HG03139 (cell line): Measurements from ENCODE around the gene DACT1.

Source experiments
- ATAC-seq: cut with Tn5 transposase; IDR thresholded peaks from one replicate; pipeline ENCODE4 v1.9.1; 2021; ENCODE audit not compliant: unreplicated experiment

The DACT1 gene

DNA sequence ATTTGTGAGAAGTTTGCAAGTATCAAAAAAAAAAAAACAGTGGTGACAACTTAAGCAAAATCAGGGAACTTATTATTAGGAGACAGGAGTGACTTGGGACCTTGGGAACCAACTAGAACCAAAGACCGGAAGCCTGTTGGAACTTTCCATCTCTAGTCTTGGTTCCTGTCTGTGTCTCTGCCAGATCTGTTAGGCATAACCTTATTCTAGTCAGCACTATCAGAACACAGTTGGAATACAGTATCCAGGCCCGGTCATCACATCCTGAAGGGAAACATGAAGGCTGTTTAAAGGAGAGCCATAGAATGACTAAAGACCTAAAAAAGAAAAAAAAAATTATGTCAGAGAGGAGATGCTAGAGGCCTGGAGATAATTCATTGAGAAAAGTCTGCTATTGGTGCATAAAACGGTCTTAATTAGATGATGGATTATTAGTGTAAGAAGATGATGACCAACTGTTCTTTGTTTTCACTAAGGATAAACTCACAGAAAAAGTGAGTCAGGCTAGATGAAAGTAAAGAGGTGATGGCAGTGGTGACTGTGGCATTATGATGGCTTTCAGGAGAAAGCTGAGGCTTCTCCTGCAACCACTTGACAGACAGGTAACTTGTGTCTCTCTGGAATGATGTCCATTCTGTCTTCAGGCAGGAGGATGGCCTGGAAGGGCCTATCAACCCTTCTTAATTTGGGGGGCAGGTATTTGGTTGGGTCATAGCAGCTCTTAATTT lies 28.2 kb downstream of the DACT1 start:
- ATAC-seq, result no peak

- no peak for ATAC-seq
Measured at GRCh38 chr14:58666737-58667136, 29.0 kb downstream of the DACT1 start.

DNA sequence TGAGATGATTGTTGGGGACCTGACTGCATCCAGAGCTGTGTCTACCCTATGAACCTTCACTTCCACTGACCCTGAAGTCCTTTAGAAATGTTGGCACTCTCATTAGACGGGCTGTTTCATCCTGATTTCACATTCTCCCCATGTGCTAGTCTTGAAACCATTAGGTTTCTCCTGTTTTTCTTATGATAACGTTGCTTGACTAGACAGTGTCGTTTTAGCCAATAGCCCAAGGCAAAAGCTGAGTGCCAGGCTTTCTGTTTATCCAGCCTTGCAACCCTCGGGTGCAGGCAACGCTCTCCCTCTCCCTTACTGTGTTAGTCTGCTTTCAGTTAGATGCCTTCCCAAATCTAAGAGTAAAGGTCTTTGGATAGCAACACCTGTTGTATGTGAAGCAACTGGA lies 30.1 kb downstream of the DACT1 start:
- ATAC-seq, result no peak

- ATAC-seq, result no peak
Measured at GRCh38 chr14:58668848-58669480, 31.2 kb downstream of the DACT1 start.

DNA sequence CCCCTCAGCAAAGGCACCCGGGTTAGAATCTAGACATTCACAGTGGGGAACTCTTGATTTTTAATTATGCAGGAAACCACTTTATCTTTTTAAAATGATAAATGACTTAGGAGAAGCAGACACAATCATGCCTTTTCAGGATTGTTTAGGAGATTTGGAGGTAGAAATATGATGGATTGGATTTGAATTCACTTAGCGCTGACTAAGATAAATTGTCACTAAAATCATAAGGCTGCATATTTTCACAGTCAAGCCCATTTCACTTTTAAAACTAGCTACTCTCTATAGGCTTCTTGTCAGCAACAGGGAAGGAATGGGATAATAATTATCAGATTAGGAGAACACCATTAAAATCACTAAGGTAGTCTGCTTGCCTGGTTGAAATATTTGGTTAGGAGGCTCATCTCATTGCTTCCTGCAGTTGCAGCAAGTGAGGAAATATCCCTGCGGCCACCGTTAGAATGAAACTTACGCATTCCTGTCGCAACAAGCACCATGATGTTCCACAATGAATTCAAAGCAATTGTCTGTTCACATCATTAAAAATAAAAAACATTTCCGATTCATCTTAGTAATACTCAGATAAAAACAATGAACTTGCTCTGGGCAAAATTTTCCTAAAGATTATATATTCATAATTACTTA lies 31.9 kb downstream of the DACT1 start:
- no peak for ATAC-seq

GRCh38 chr14:58671024-58671423 lies 33.3 kb downstream of the DACT1 start:
- ATAC-seq, result no peak

- no peak for ATAC-seq
Measured at GRCh38 chr14:58671436-58671835, 33.7 kb downstream of the DACT1 start.

GRCh38 chr14:58673722-58674121 lies 36.0 kb downstream of the DACT1 start:
- no peak for ATAC-seq

GRCh38 chr14:58677001-58677400 lies 39.2 kb downstream of the DACT1 start:
- no peak for ATAC-seq

DNA sequence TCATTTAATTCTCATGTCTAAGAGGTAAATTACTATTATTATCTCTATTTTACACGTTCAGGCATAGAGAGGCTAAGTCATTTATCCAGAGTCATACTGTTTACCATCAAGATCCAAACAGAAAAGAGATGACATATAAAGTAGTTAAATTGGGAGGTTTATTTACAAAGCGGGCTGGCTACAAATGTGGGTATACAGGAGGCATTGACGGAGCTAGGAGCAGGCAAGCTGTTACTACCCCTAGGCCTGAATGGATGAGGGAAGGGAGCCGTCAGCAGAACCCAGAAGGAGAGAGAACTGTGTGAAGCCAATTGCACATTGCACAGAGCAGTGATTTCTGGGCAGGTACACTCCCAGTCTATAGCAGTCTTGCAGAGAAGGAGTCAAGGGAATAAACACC lies 39.8 kb downstream of the DACT1 start:
- ATAC-seq, result no peak

DNA sequence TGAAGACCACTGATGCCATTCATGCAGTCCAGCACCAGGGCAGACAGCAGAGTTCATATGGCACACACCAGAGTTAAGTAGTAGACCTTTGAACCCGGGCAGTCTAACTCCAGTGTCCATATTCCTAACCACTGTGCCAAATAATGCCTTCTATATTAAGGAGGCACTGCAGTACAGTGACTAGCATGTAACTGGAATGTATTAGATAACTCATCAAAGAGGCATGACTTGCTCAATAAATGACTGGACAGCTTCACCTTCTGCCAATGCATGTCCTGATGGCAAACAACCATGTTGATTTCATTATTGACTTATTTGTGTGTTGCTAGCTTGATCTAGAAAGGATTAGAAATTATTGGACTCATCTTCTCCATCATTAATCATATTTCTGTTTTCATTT lies 40.2 kb downstream of the DACT1 start:
- ATAC-seq, result no peak

DNA sequence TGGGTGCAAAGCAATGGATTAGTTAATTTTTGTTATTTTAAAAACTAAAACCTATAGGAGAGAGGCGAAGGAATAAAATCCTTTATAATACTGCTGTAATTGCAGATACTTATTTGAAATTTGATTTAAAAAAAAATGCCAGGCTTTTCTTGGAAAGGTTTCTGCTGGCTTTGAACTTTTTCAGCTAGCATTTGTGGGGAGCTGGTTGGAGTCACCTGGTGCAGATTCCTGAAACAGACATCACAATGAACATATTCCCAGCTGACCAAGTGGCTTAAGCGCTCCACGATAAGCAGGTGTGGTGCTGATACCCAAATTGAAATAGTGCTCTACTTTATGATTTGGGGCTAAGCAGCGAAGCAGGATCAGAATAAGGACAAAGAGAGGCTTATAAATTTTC lies 42.9 kb downstream of the DACT1 start:
- ATAC-seq, result no peak

DNA sequence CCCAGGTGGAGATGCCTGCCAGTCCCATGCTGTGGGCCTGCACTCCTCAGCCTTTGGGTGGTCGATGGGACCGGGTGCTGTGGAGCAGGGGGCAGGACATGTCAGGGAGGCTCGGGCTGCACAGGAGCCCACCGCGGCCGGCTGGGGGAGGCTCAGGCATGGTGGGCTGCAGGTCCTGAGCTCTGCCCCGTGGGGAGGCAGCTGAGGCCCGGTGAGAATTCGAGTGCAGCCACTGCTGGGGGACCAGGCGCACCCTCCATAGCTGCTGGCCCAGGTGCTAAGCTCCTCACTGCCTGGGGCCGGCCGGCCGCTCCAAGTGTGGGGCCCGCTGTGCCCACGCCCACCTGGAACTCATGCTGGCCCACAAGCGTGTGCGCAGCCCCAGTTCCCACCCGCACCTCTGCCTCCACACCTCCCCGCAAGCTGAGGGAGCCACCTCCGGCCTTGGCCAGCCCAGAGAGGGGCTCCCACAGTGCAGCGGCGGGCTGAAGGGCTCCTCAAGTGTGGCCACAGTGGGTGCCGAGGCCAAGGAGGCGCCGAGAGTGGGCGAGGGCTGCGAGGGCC lies 49.6 kb downstream of the DACT1 start:
- no peak for ATAC-seq

DNA sequence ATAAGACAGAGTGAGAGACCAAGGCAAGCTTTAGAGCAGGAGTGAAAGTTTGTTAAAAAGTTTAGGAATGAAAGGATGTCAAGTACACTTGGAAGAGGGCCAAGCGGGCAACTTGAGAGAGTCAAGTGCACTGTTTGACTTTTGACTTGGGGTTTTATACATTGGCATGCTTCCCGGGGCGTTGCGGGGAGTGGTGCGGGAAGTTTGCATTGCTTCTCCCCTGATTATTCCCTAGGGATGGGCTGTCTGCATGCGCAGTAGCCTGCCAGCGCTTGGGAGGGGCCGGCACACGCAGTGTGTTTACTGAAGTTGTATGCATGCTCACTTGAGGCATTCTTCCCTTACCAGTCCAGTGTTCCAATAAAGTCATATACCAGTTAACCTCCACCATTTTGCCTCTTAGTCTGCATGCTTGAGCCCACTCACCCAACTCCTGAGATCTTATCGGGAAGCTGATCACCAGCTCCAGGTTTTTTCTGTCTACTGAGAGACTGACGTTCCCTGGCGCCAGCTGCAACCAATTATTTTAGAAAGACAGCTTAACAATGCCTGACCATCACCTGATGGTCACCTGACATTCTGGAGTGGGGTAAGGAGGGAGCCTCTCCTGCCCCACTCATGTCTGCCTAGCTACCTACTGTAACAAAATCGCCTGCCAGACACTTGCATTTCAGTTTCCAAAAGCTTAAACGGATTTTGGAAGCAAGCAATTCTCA lies 53.2 kb downstream of the DACT1 start:
- ATAC-seq, result no peak

GRCh38 chr14:58693048-58693447 lies 55.3 kb downstream of the DACT1 start:
- no peak for ATAC-seq

GRCh38 chr14:58695514-58695913 lies 57.8 kb downstream of the DACT1 start:
- ATAC-seq, result no peak

DNA sequence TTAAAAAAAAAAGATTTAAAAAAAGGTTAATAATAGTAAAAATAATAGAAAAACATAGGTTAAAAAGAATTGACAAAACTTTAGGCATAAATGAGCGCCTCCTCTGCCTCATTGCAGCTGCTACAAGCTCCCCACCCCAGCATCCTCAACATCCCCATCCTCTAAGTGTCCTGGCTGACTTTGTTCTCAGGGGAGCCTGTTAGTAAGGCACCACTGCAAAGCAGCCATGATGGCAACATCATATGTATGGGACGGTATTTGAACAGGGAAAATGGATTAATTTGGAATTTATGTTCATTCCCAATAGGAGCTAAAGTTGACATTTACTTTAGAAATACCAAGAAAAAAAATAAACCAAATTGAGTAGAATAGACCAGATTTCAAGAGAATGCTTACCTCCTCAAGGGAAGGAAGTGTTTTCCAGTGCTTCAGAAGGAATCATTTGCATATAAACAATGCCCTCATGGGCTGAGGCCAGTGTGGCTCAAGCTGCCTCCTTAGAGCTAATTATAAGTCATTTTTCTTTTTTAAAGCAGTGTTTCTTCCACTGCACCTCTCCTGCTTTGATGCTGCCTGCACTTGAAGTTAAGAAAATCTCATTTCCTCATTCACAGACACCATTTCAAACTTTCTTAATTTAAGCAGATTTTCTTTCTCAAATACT lies 59.6 kb downstream of the DACT1 start:
- ATAC-seq, result no peak
